ENCODE measurements around the gene MACROH2A2.
"Not testable (repeated sequence)": the region's sequence is repeated elsewhere in the genome, so short reads cannot be mapped to it uniquely, and the experiment has no call there.

MACROH2A2 gene

GRCh38 chr10:70158113-70158512, 105.5 kb downstream of the MACROH2A2 start:
- no peak for DNase-seq (ENCODE audit: low read depth)

- DNase-seq (ENCODE audit: low read depth), result not testable (repeated sequence)
Observed at GRCh38 chr10:70159366-70159765, 106.7 kb downstream of the MACROH2A2 start.

DNA sequence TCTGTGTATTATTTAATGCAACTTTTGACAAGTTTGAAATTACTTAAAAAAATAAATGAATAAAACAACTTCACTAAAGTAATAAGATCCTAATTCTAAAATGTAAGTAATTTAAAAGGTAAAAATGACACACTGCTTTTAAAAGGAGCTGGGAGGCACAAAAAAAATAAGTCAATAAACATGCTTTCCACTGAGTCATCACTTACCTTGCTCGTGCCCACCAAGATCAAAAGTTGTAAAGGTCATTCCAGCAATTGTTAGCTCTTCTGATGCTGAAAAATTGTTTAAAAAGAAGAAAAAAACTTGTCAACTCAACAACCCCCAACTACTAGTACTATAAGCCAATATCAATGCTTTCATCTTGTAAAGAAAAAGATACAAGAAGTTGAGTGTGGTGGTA, 108.2 kb downstream of the MACROH2A2 start:
- DNase-seq (ENCODE audit: low read depth), result no peak

Measured in fibroblast of gingiva (primary cell).